ENCODE results near the gene FBXO47.

GRCh38 chr17:38906460-38907228 lies 60.6 kb downstream of the FBXO47 start:
- TF ChIP-seq POLR2A (IDR thresholded peaks at IDR 0.05; ENCODE audit: low read depth) (no peak), CTCF (IDR thresholded peaks at IDR 0.05) (no peak), POLR2AphosphoS5 (IDR thresholded peaks at IDR 0.05) (no peak), EP300 (IDR thresholded peaks at IDR 0.05) (no peak)

Measured in esophagus muscularis mucosa (tissue), 4 donors.